ENCODE results near the gene SIN3B. TPM values are rescaled to one million over a fixed set of nuclear protein-coding genes. Genes with fewer than 3 reads are reported as not detected.

Gene SIN3B, protein sequence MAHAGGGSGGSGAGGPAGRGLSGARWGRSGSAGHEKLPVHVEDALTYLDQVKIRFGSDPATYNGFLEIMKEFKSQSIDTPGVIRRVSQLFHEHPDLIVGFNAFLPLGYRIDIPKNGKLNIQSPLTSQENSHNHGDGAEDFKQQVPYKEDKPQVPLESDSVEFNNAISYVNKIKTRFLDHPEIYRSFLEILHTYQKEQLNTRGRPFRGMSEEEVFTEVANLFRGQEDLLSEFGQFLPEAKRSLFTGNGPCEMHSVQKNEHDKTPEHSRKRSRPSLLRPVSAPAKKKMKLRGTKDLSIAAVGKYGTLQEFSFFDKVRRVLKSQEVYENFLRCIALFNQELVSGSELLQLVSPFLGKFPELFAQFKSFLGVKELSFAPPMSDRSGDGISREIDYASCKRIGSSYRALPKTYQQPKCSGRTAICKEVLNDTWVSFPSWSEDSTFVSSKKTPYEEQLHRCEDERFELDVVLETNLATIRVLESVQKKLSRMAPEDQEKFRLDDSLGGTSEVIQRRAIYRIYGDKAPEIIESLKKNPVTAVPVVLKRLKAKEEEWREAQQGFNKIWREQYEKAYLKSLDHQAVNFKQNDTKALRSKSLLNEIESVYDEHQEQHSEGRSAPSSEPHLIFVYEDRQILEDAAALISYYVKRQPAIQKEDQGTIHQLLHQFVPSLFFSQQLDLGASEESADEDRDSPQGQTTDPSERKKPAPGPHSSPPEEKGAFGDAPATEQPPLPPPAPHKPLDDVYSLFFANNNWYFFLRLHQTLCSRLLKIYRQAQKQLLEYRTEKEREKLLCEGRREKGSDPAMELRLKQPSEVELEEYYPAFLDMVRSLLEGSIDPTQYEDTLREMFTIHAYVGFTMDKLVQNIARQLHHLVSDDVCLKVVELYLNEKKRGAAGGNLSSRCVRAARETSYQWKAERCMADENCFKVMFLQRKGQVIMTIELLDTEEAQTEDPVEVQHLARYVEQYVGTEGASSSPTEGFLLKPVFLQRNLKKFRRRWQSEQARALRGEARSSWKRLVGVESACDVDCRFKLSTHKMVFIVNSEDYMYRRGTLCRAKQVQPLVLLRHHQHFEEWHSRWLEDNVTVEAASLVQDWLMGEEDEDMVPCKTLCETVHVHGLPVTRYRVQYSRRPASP
- 17.7 to 21.3 TPM (median 20.0 TPM) in 5 replicates for total RNA-seq (2022; extraction: Qiagen RNA extraction)

DNA sequence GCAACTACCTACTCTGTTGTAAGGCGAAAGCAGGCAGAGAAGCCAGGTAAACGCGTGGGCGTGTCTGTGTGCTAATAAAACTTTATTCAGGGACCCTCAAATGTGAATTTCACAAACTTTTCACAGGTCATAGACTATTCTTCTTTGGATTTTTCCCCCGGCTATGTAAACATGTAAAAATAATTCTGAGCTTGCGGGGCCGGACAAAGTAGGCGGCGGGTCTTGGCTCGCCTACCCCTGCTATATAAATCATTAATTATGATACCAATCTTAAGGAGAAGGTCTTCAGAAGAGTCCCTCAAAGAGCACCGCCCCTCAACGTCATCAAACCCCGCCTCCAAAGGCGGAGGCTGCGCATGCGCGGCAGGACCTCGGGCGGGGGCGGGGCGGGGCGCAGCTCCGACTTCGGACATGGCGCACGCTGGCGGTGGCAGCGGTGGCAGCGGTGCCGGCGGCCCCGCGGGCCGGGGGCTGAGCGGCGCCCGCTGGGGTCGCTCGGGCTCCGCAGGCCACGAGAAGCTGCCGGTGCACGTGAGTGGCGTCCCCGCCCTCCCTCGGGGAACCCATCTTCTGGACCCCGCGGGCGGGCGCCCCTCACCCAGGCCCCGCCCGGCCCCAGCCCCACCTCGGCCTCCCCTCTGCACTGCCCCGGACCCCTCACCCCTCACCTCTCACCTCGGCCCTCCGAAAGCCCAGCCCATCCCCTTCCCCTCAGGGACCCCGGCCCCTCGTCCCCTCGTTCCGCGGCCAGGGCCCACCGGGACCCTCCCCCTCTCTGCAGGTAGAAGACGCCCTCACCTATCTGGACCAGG is at the start of gene SIN3B:
TSS of gene SIN3B (plus strand) at position 389 of the 812 bp plus-strand sequence. CDS start at position 412, 23 bp downstream.

DNA sequence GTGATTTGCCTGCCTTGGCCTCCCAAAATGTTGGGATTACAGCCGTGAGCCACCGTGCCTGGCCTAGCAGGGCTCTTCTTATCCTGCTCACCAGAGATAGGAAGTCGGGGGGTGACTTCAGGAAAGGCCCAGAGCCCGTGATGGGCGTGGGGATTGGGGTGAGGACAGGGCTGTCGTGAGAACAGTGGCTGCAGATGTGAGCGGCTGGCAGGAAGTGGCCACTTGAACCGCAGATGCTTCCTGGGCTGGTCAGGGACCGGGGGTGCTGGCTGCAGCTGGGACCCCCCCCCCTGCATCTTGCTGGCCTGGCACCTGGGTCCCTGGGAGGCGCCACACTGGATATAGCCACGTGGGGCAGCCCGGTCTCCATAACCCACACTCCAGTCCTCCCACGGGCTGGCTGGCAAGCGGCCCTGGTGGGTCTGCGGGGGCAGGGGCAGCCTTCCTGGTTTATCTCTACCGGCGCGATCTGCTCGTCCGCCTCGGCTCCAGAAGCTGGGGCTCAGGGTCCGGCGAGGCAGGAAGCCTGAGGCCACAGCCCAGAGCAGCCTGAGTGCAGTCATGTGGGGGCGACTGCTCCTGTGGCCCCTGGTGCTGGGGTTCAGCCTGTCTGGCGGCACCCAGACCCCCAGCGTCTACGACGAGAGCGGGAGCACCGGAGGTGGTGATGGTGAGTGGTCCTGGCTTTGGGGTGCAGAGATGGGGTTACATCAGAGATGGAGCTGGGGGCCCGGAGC is 59.6 kb downstream of the SIN3B start, which contains the start of gene F2RL3:
TSS of gene F2RL3 (plus strand) at position 371 of the 737 bp plus-strand sequence. CDS start at position 562, 191 bp downstream.

Other genes with a start within 250 kb of the SIN3B start
- 4.5 to 5.7 TPM (median 5.2 TPM) in 5 replicates for gene MED26, start 201.2 kb upstream of the SIN3B start, total RNA-seq (2022; extraction: Qiagen RNA extraction)
- 69.9 to 76.9 TPM (median 72.1 TPM) in 5 replicates for gene SMIM7, start 169.3 kb upstream of the SIN3B start, total RNA-seq (2022; extraction: Qiagen RNA extraction)
- 0.93 to 1.2 TPM (median 1.1 TPM) in 5 replicates for gene TMEM38A, start 168.3 kb upstream of the SIN3B start, total RNA-seq (2022; extraction: Qiagen RNA extraction)
- gene NWD1, start 109.6 kb upstream of the SIN3B start, total RNA-seq (2022; extraction: Qiagen RNA extraction): not detected in 5 replicates
- 0.03 TPM in 1 of 5 replicates, not detected in the others for gene F2RL3, start 59.6 kb downstream of the SIN3B start, total RNA-seq (2022; extraction: Qiagen RNA extraction)
- 0.05 to 0.18 TPM (median 0.07 TPM) in 4 of 5 replicates, not detected in the other for gene CPAMD8, start 197.4 kb downstream of the SIN3B start, total RNA-seq (2022; extraction: Qiagen RNA extraction)
- 12.3 to 14.3 TPM (median 12.5 TPM) in 5 replicates for gene HAUS8, start 246.1 kb downstream of the SIN3B start, total RNA-seq (2022; extraction: Qiagen RNA extraction)
- 29.1 to 35.7 TPM (median 34.5 TPM) in 5 replicates for gene MYO9B, start 246.4 kb downstream of the SIN3B start, total RNA-seq (2022; extraction: Qiagen RNA extraction)

Measured in A549 treated with Hydrocortisone at 1 μM for 4 hours (cell line).